ENCODE data around the gene CALCOCO1. TPM values are rescaled to one million over a fixed set of nuclear protein-coding genes. Genes with fewer than 3 reads are reported as not detected.
"Not testable (repeated sequence)": the region's sequence is repeated elsewhere in the genome, so short reads cannot be mapped to it uniquely, and the experiment has no call there.

Gene CALCOCO1
- total and polyA plus RNA-seq, 4 experiments from 2014 or later, result 77.3 to 178 (median 133) TPM

- CTCF ChIA-PET (ENCODE audit: partially characterized antibody), result interaction anchor here (4.7 kb wide), 1 partner anchor 62 kb away, joined by 33 read pairs; no protein-coding TSS in a partner anchor
- intact Hi-C loops (cut with micrococcal nuclease), result no loop called here
- Histone ChIP-seq H3K36me3 (ENCODE audit: insufficient read depth, low read length) (no peaks in the 10 kb centered on the region), H3K4me3 (ENCODE audit: low read length in 2 of 2) (no peak overlapping the region), H3K27me3 (ENCODE audit: insufficient read depth, low read length) (no peaks in the 10 kb centered on the region), H3K27ac (ENCODE audit: low read depth, low read length) (no peak overlapping the region), H3K9me3 (ENCODE audit: control insufficient read depth in 1 of 2, low read length in 2 of 2) (no peaks in the 10 kb centered on the region), H3K4me1 (ENCODE audit: insufficient read depth, low read length) (no peaks in the 10 kb centered on the region)
- Mint-ChIP-seq H3K36me3 (no peaks in the 10 kb centered on the region), H3K27me3 (peaks cover 14% of the 10 kb centered on the region in 2 donors), H3K27ac (no peak overlapping the region), H3K9me3 (peaks cover 0 to 2% (median 0%) of the 10 kb centered on the region in 8 donors), H3K4me1 (no peaks in the 10 kb centered on the region), H3K4me3 (no peak overlapping the region)
- POLR2A ChIA-PET (ENCODE audit: partially characterized antibody), result no interaction called here
- DNase-seq, result no peak
Measured at GRCh38 chr12:53683494-53683893, 43.8 kb downstream of the CALCOCO1 start.

- H3K27me3 ChIP-seq (ENCODE audit: insufficient read depth, low read length); H3K4me3 Mint-ChIP-seq; H3K27ac Mint-ChIP-seq; H3K9me3 Mint-ChIP-seq; intact Hi-C loops (cut with micrococcal nuclease); H3K36me3 ChIP-seq (ENCODE audit: insufficient read depth, low read length); POLR2A ChIA-PET (ENCODE audit: partially characterized antibody); DNase-seq; H3K4me3 ChIP-seq (ENCODE audit: low read length in 2 of 2); H3K9me3 ChIP-seq (ENCODE audit: control insufficient read depth in 1 of 2, low read length in 2 of 2); H3K27ac ChIP-seq (ENCODE audit: low read depth, low read length): not testable (repeated sequence)
- CTCF ChIA-PET (ENCODE audit: partially characterized antibody), result interaction anchor here (1.0 kb wide), 1 partner anchor 10 kb away, joined by 3 read pairs; no protein-coding TSS in a partner anchor
- Mint-ChIP-seq H3K27me3 (peaks cover 21 to 22% of the 10 kb centered on the region in 2 donors), H3K36me3 (peaks cover 0 to 10% of the 10 kb centered on the region in 2 donors), H3K4me1 (peaks cover 4 to 20% (median 13%) of the 10 kb centered on the region in 4 donors)
- H3K4me1 ChIP-seq (ENCODE audit: insufficient read depth, low read length), result peaks cover 16% of the 10 kb centered on the region
Measured at GRCh38 chr12:53680061-53680460, 47.2 kb downstream of the CALCOCO1 start.

GRCh38 chr12:53677800-53678148 lies 49.5 kb downstream of the CALCOCO1 start:
- CTCF ChIA-PET (ENCODE audit: partially characterized antibody), result interaction anchor here (1.0 to 5.5 kb wide), 6 partner anchors 21 to 134 kb away, joined by 3 to 38 read pairs (median 6); no protein-coding TSS in a partner anchor
- Mint-ChIP-seq H3K36me3 (peaks cover 0 to 21% of the 10 kb centered on the region in 2 donors), H3K4me3 (peak overlapping the region in 7 of 8 donors; percentile 18 to 95 (median 57)), H3K27ac (no peak overlapping the region), H3K4me1 (peaks cover 12 to 33% (median 26%) of the 10 kb centered on the region in 4 donors), H3K9me3 (peaks cover 0 to 2% (median 0%) of the 10 kb centered on the region in 8 donors), H3K27me3 (peaks cover 17 to 18% of the 10 kb centered on the region in 2 donors)
- no peak for DNase-seq
- Histone ChIP-seq H3K9me3 (ENCODE audit: control insufficient read depth in 1 of 2, low read length in 2 of 2) (no peaks in the 10 kb centered on the region), H3K36me3 (ENCODE audit: insufficient read depth, low read length) (peaks cover 8% of the 10 kb centered on the region), H3K27ac (ENCODE audit: low read depth, low read length) (no peak overlapping the region), H3K4me3 (ENCODE audit: low read length in 2 of 2) (no peak overlapping the region), H3K27me3 (ENCODE audit: insufficient read depth, low read length) (peaks cover 8% of the 10 kb centered on the region), H3K4me1 (ENCODE audit: insufficient read depth, low read length) (peaks cover 29% of the 10 kb centered on the region)
- intact Hi-C loops (cut with micrococcal nuclease), result loop anchor here (2.0 to 5.0 kb wide), 2 partner anchors 19 to 380 kb away; partner anchors contain the start of genes MYG1 and PFDN5
- POLR2A ChIA-PET (ENCODE audit: partially characterized antibody), result interaction anchor here (3.2 to 3.6 kb wide), 2 partner anchors 50 to 134 kb away, joined by 9 to 31 read pairs; partner anchors contain the start of gene CALCOCO1

GRCh38 chr12:53677016-53677799 lies 50.0 kb downstream of the CALCOCO1 start:
- peaks cover 8% of the 10 kb centered on the region for H3K27me3 ChIP-seq (ENCODE audit: insufficient read depth, low read length)
- Mint-ChIP-seq H3K9me3 (peaks cover 0 to 2% (median 0%) of the 10 kb centered on the region in 8 donors), H3K4me1 (peaks cover 14 to 33% (median 26%) of the 10 kb centered on the region in 4 donors), H3K27me3 (peaks cover 17 to 18% of the 10 kb centered on the region in 2 donors), H3K4me3 (peak overlapping the region; percentile 91 to 98 (median 95)), H3K27ac (peak overlapping the region in 5 of 7 donors; percentile 4 to 98 (median 93)), H3K36me3 (peaks cover 0 to 27% of the 10 kb centered on the region in 2 donors)
- H3K9me3 ChIP-seq (ENCODE audit: control insufficient read depth in 1 of 2, low read length in 2 of 2), result no peaks in the 10 kb centered on the region
- peaks cover 29% of the 10 kb centered on the region for H3K4me1 ChIP-seq (ENCODE audit: insufficient read depth, low read length)
- H3K36me3 ChIP-seq (ENCODE audit: insufficient read depth, low read length), result peaks cover 14% of the 10 kb centered on the region
- intact Hi-C loops (cut with micrococcal nuclease), result loop anchor here (2.0 to 5.0 kb wide), 2 partner anchors 20 to 380 kb away; partner anchors contain the start of genes MYG1 and PFDN5
- no peak overlapping the region for H3K27ac ChIP-seq (ENCODE audit: low read depth, low read length)
- H3K4me3 ChIP-seq (ENCODE audit: low read length in 2 of 2), result peak overlapping the region; percentile 82 to 89
- ChIA-PET CTCF (ENCODE audit: partially characterized antibody) (interaction anchor here (0.7 to 5.5 kb wide), 12 partner anchors 9 to 134 kb away, joined by 3 to 38 read pairs (median 6); partner anchors contain the start of gene ATF7), POLR2A (ENCODE audit: partially characterized antibody) (interaction anchor here (0.6 to 3.6 kb wide), 8 partner anchors 18 to 539 kb away, joined by 3 to 38 read pairs (median 6); partner anchors contain the start of genes ATF7, CALCOCO1, CISTR and MAP3K12)
- DNase-seq, result no peak

GRCh38 chr12:53676656-53677015 lies 50.6 kb downstream of the CALCOCO1 start:
- Histone ChIP-seq H3K4me3 (ENCODE audit: low read length in 2 of 2) (peak overlapping the region; percentile 82 to 89), H3K9me3 (ENCODE audit: control insufficient read depth in 1 of 2, low read length in 2 of 2) (no peaks in the 10 kb centered on the region), H3K27me3 (ENCODE audit: insufficient read depth, low read length) (peaks cover 8% of the 10 kb centered on the region), H3K4me1 (ENCODE audit: insufficient read depth, low read length) (peaks cover 30% of the 10 kb centered on the region), H3K36me3 (ENCODE audit: insufficient read depth, low read length) (peaks cover 18% of the 10 kb centered on the region), H3K27ac (ENCODE audit: low read depth, low read length) (peak overlapping the region; percentile 32)
- peaks cover 0 to 2% (median 0%) of the 10 kb centered on the region in 8 donors for H3K9me3 Mint-ChIP-seq
- H3K27me3 Mint-ChIP-seq, result peaks cover 15% of the 10 kb centered on the region in 2 donors
- peak in 1 of 5 donors; percentile 20 for DNase-seq
- H3K4me3 Mint-ChIP-seq, result peak overlapping the region; percentile 91 to 98 (median 95)
- ChIA-PET CTCF (ENCODE audit: partially characterized antibody) (interaction anchor here (0.7 to 5.5 kb wide), 13 partner anchors 9 to 133 kb away, joined by 3 to 38 read pairs (median 6); partner anchors contain the start of genes ATF7 and CALCOCO1), POLR2A (ENCODE audit: partially characterized antibody) (interaction anchor here (0.6 to 3.6 kb wide), 14 partner anchors 10 to 331 kb away, joined by 3 to 38 read pairs (median 4); partner anchors contain the start of genes ATF7, CALCOCO1, CISTR and MAP3K12)
- H3K36me3 Mint-ChIP-seq, result peaks cover under 1 to 31% of the 10 kb centered on the region in 2 donors
- H3K4me1 Mint-ChIP-seq, result peaks cover 14 to 33% (median 26%) of the 10 kb centered on the region in 4 donors
- intact Hi-C loops (cut with micrococcal nuclease), result loop anchor here (1.0 to 5.0 kb wide), 4 partner anchors 20 to 379 kb away; partner anchors contain the start of genes ATF7, CALCOCO1, MYG1 and PFDN5
- peak overlapping the region in 6 of 7 donors; percentile 93 to 98 (median 97) for H3K27ac Mint-ChIP-seq

GRCh38 chr12:53675701-53676607 lies 51.3 kb downstream of the CALCOCO1 start, which contains the start of gene ATP5MC2:
TSS of gene ATP5MC2 (minus strand) at chr12:53676083. CDS start at chr12:53672614, 3,469 bp downstream.
- H3K9me3 ChIP-seq (ENCODE audit: control insufficient read depth in 1 of 2, low read length in 2 of 2), result no peaks in the 10 kb centered on the region
- Mint-ChIP-seq H3K9me3 (peaks cover 0 to 2% (median 0%) of the 10 kb centered on the region in 8 donors), H3K4me3 (peak within 1 kb of the TSS; percentile 91 to 98 (median 95)), H3K27ac (peak within 1 kb of the TSS; percentile 93 to 98 (median 97)), H3K4me1 (peaks cover 18 to 39% (median 31%) of the 10 kb centered on the region in 4 donors), H3K36me3 (peaks cover 7 to 37% of the 10 kb centered on the region in 2 donors), H3K27me3 (peaks cover 15% of the 10 kb centered on the region in 2 donors)
- H3K4me3 ChIP-seq (ENCODE audit: low read length in 2 of 2), result peak within 1 kb of the TSS; percentile 82 to 89
- intact Hi-C loops (cut with micrococcal nuclease), result loop anchor here (1.0 to 5.0 kb wide), 4 partner anchors 21 to 379 kb away; partner anchors contain the start of genes ATF7, CALCOCO1, MYG1 and PFDN5
- peak within 1 kb of the TSS; percentile 59 for H3K27ac ChIP-seq (ENCODE audit: low read depth, low read length)
- H3K36me3 ChIP-seq (ENCODE audit: insufficient read depth, low read length), result peaks cover 22% of the 10 kb centered on the region
- ChIA-PET POLR2A (ENCODE audit: partially characterized antibody) (interaction anchor here (0.6 to 3.6 kb wide), 17 partner anchors 11 to 331 kb away, joined by 3 to 38 read pairs (median 4); partner anchors contain the start of genes ATF7, CALCOCO1, CISTR and MAP3K12), CTCF (ENCODE audit: partially characterized antibody) (interaction anchor here (1.0 to 5.5 kb wide), 20 partner anchors 8 to 670 kb away, joined by 3 to 38 read pairs (median 6); partner anchors contain the start of genes ATF7, CALCOCO1 and EIF4B)
- DNase-seq, result peak; percentile 96 to 98 (median 98)
- H3K27me3 ChIP-seq (ENCODE audit: insufficient read depth, low read length), result peaks cover 8% of the 10 kb centered on the region
- peaks cover 36% of the 10 kb centered on the region for H3K4me1 ChIP-seq (ENCODE audit: insufficient read depth, low read length)
